Breast epithelium (tissue), 4 donors: ENCODE data around the gene SLC22A7. TPM values are rescaled to one million over a fixed set of nuclear protein-coding genes. Genes with fewer than 3 reads are reported as not detected.

Experiments
- DNase-seq, 2 donors: peaks; one replicate each; pipeline ENCODE4 v3.0.0-alpha.2; 2019; ENCODE audit warnings: low spot score in 2 of 2
- H3K27ac ChIP-seq, 2 donors: fragments of 200-600 bp; sonication (generic) in 1 of 2; one replicate each; pipeline ENCODE4 v1.5.1; 2016 to 2019; ENCODE audit warnings: mild to moderate bottlenecking in 1 of 2
- H3K27me3 ChIP-seq, 2 donors: fragments of 200-600 bp; sonication (generic) in 1 of 2; one replicate each; pipeline versions ENCODE4 v1.5.1 to v1.6.0; 2017 to 2019; ENCODE audit warnings: control low read depth in 1 of 2, mild to moderate bottlenecking in 1 of 2
- H3K36me3 ChIP-seq: fragments of 200-600 bp; one replicate; pipeline ENCODE4 v1.5.1; 2019
- H3K4me1 ChIP-seq, 2 donors: fragments of 200-600 bp; sonication (generic); one replicate each; pipeline ENCODE4 v1.5.1; 2016 to 2019; ENCODE audit warnings: control low read depth in 1 of 2
- H3K4me3 ChIP-seq, 3 donors: fragments of 200-600 bp; sonication (generic); 1 replicate in 2 of 3; 2 replicates in 1 of 3; pipeline ENCODE4 v1.5.1; 2016 to 2019; ENCODE audit warnings: mild to moderate bottlenecking in 3 of 3, moderate library complexity in 2 of 3
- H3K9me3 ChIP-seq, 2 donors: fragments of 200-600 bp; sonication (generic) in 1 of 2; one replicate each; pipeline ENCODE4 v1.5.1; 2016 to 2019; ENCODE audit warnings: control low read depth in 1 of 2
- POLR2A ChIP-seq: fragments of 450-650 bp; IDR thresholded peaks from one replicate; pipeline ENCODE4 v1.6.1; 2016; ENCODE audit warnings: antibody characterized with exemption, mild to moderate bottlenecking, moderate library complexity
- POLR2AphosphoS5 ChIP-seq, 3 donors: sonication (generic); formaldehyde crosslinking; IDR thresholded peaks; one replicate each; pipeline ENCODE4 v1.6.1; 2017; ENCODE audit warnings: antibody characterized with exemption in 3 of 3
- intact Hi-C: fragments of 100-400 bp; cut with DNase I; formaldehyde crosslinking; loops from one replicate; pipeline ENCODE4 v1.15.1; 2023; ENCODE audit warnings: low total_unique reads
- total RNA-seq, 3 donors: library from RNA; depleted of rRNA; stranded (reverse); fragments of >200 nt; gene quantifications; one replicate each; pipeline ENCODE4 v1.1.0, GENCODE V29; 2016
- TF ChIP-seq, protein P1 (sequence below), 3 donors: fragments of 450-650 bp; IDR thresholded peaks; one replicate each; pipeline ENCODE4 v1.5.1; 2016 to 2017; ENCODE audit warnings: antibody characterized with exemption in 3 of 3, mild to moderate bottlenecking in 3 of 3, moderate library complexity in 3 of 3

SLC22A7 gene
- total RNA-seq, 3 donors from 2014 or later = not detected

- DNase-seq = no peak
- TF ChIP-seq, protein P1, sequence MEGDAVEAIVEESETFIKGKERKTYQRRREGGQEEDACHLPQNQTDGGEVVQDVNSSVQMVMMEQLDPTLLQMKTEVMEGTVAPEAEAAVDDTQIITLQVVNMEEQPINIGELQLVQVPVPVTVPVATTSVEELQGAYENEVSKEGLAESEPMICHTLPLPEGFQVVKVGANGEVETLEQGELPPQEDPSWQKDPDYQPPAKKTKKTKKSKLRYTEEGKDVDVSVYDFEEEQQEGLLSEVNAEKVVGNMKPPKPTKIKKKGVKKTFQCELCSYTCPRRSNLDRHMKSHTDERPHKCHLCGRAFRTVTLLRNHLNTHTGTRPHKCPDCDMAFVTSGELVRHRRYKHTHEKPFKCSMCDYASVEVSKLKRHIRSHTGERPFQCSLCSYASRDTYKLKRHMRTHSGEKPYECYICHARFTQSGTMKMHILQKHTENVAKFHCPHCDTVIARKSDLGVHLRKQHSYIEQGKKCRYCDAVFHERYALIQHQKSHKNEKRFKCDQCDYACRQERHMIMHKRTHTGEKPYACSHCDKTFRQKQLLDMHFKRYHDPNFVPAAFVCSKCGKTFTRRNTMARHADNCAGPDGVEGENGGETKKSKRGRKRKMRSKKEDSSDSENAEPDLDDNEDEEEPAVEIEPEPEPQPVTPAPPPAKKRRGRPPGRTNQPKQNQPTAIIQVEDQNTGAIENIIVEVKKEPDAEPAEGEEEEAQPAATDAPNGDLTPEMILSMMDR (IDR thresholded peaks at IDR 0.05) = no peak
- TF ChIP-seq POLR2A (no peak), POLR2AphosphoS5 (IDR thresholded peaks at IDR 0.05) (no peak)
- no peaks in the 10 kb centered on the region for H3K36me3 ChIP-seq
- intact Hi-C loops = no loop called here
- peaks cover 0 to 26% of the 10 kb centered on the region in 2 donors for H3K27me3 ChIP-seq
- H3K9me3 ChIP-seq = no peaks in the 10 kb centered on the region
- no peak overlapping the region for H3K27ac ChIP-seq
- peaks cover 0 to 8% of the 10 kb centered on the region in 2 donors for H3K4me1 ChIP-seq
- no peak overlapping the region for H3K4me3 ChIP-seq
Measured at GRCh38 chr6:43278524-43279078, 19.5 kb upstream of the SLC22A7 start.

DNA sequence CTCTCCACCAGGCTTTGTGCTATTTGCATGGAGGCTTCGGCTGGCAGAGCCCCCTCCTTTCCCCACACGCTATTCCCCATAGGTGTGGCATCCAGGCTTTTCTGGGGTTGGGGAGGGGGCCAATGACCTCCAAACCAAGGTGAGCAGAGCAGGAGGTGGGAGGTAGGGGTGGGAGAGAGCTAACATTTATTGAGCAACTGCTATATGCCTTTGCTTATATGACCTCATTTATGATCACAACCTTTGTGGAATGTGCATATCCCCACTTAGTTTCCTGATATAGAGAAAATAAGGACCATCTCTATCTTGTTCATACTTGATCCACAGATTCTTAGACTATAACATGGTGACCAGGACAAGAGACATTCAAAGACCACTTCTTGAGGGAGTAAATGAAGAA lies 17.8 kb upstream of the SLC22A7 start:
- Histone ChIP-seq H3K4me3 (no peak overlapping the region), H3K36me3 (no peaks in the 10 kb centered on the region), H3K9me3 (no peaks in the 10 kb centered on the region), H3K27ac (no peak overlapping the region), H3K27me3 (peaks cover 0 to 42% of the 10 kb centered on the region in 2 donors), H3K4me1 (peaks cover 0 to 6% of the 10 kb centered on the region in 2 donors)
- TF ChIP-seq, protein P1 (IDR thresholded peaks at IDR 0.05) = no peak
- TF ChIP-seq POLR2AphosphoS5 (IDR thresholded peaks at IDR 0.05) (no peak), POLR2A (no peak)
- no peak for DNase-seq
- intact Hi-C loops = no loop called here

- H3K27ac ChIP-seq = no peak overlapping the region
- no peaks in the 10 kb centered on the region for H3K4me1 ChIP-seq
- no peak for TF ChIP-seq POLR2AphosphoS5 (IDR thresholded peaks at IDR 0.05)
- no peaks in the 10 kb centered on the region for H3K9me3 ChIP-seq
- intact Hi-C loops = no loop called here
- H3K4me3 ChIP-seq = no peak overlapping the region
- peaks cover 0 to 44% of the 10 kb centered on the region in 2 donors for H3K27me3 ChIP-seq
- no peak for DNase-seq
- H3K36me3 ChIP-seq = no peaks in the 10 kb centered on the region
Measured at GRCh38 chr6:43282060-43282459, 16.0 kb upstream of the SLC22A7 start.

DNA sequence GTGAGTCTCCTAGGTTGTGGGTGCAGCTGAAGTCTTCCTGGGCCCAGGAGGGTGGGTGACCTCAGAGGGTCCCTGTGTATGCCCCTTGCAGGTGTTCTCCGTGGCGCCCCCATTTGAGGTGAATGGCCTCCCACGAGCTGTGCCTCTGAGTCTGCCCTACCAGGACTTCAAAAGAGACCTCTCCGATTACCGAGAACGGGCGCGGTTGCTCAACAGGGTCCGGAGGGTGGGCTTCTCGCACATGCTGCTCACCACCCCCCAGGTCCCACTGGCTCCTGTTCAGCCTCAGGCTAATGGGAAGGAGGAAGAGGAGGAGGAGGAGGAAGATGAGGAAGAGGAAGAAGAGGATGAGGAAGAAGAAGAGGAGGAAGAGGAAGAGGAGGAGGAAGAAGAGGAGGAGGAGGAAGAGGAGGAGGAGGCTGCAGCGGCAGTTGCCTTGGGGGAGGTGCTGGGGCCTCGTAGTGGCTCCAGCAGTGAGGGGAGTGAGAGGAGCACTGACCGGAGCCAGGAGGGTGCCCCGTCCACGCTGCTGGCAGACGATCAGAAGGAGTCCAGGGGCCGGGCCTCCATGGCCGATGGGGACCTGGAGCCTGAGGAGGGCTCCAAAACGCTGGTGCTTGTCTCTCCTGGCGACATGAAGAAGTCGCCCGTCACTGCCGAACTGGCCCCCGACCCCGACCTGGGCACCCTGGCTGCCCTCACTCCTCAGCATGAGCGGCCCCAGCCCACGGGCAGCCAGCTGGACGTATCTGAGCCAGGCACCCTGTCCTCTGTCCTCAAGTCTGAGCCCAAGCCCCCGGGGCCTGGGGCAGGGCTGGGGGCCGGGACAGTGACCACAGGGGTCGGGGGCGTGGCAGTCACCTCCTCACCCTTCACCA lies 15.2 kb upstream of the SLC22A7 start:
- TF ChIP-seq, protein P1 (IDR thresholded peaks at IDR 0.05) = no peak
- no peak for TF ChIP-seq POLR2A
- peaks cover 0 to 44% of the 10 kb centered on the region in 2 donors for H3K27me3 ChIP-seq
- no peak overlapping the region for H3K27ac ChIP-seq
- no peaks in the 10 kb centered on the region for H3K9me3 ChIP-seq
- H3K4me3 ChIP-seq = no peak overlapping the region
- intact Hi-C loops = no loop called here
- H3K36me3 ChIP-seq = no peaks in the 10 kb centered on the region
- no peak for DNase-seq
- no peaks in the 10 kb centered on the region for H3K4me1 ChIP-seq

DNA sequence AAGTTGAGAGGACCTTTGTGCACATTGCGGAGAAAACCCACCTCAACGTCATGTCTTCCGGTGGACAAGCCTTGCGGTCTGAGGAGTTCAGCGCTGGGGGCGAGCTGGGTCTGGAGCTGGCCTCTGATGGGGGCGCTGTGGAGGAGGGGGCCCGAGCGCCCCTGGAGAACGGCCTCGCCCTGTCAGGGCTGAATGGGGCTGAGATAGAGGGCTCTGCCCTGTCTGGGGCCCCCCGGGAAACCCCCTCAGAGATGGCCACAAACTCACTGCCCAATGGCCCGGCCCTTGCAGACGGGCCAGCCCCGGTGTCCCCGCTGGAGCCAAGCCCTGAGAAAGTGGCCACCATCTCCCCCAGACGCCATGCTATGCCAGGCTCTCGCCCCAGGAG lies 14.6 kb upstream of the SLC22A7 start:
- H3K4me3 ChIP-seq = peak overlapping the region in 2 of 3 donors; percentile 35 to 43
- intact Hi-C loops = no loop called here
- no peak for DNase-seq

More for the DNA sequence above, 14.6 kb upstream of the SLC22A7 start:
- H3K27ac ChIP-seq = no peak overlapping the region
- no peaks in the 10 kb centered on the region for H3K4me1 ChIP-seq
- no peaks in the 10 kb centered on the region for H3K36me3 ChIP-seq
- H3K9me3 ChIP-seq = no peaks in the 10 kb centered on the region
- no peak for TF ChIP-seq POLR2A
- TF ChIP-seq, protein P1 (IDR thresholded peaks at IDR 0.05) = no peak
- TF ChIP-seq POLR2AphosphoS5 (IDR thresholded peaks at IDR 0.05) = no peak
- peaks cover 0 to 44% of the 10 kb centered on the region in 2 donors for H3K27me3 ChIP-seq
